GM12891 (cell line): ENCODE data around the gene TUBD1.
"Not testable (repeated sequence)": the region's sequence is repeated elsewhere in the genome, so short reads cannot be mapped to it uniquely, and the experiment has no call there.

ENCODE experiments used
- DNase-seq: peaks from one replicate; pipeline ENCODE4 v3.0.0; 2011; ENCODE audit warnings: low spot score; ENCODE audit not compliant: insufficient read length
- FAIRE-seq: peaks from 2 replicates; lab custom pipeline; 2011; peaks lifted over from hg19 to GRCh38; lab: Jason Lieb, UNC
- PAX5 ChIP-seq: IDR thresholded peaks from 2 replicates; pipeline ENCODE4 v1.6.1; 2011; ENCODE audit warnings: low read length, moderate library complexity, mild to moderate bottlenecking; ENCODE audit not compliant: insufficient read depth, severe bottlenecking
- POLR2A ChIP-seq: IDR thresholded peaks from 2 replicates; pipeline ENCODE4 v1.6.1; 2011; ENCODE audit warnings: low read depth, low read length, control low read depth
- POLR2AphosphoS5 ChIP-seq: IDR thresholded peaks from 2 replicates; pipeline ENCODE4 v1.6.1; 2011; ENCODE audit warnings: low read depth, low read length, control low read depth
- POU2F2 ChIP-seq: IDR thresholded peaks from 2 replicates; pipeline ENCODE4 v1.6.1; 2011; ENCODE audit warnings: low read depth, mild to moderate bottlenecking, control low read depth, low read length, moderate library complexity
- SPI1 ChIP-seq: IDR thresholded peaks from 2 replicates; pipeline ENCODE4 v1.6.1; 2011; ENCODE audit warnings: low read depth, low read length, control low read depth
- TAF1 ChIP-seq: IDR thresholded peaks from 2 replicates; pipeline ENCODE4 v1.6.1; 2011; ENCODE audit warnings: low read depth, low read length, control low read depth

The TUBD1 gene

DNA sequence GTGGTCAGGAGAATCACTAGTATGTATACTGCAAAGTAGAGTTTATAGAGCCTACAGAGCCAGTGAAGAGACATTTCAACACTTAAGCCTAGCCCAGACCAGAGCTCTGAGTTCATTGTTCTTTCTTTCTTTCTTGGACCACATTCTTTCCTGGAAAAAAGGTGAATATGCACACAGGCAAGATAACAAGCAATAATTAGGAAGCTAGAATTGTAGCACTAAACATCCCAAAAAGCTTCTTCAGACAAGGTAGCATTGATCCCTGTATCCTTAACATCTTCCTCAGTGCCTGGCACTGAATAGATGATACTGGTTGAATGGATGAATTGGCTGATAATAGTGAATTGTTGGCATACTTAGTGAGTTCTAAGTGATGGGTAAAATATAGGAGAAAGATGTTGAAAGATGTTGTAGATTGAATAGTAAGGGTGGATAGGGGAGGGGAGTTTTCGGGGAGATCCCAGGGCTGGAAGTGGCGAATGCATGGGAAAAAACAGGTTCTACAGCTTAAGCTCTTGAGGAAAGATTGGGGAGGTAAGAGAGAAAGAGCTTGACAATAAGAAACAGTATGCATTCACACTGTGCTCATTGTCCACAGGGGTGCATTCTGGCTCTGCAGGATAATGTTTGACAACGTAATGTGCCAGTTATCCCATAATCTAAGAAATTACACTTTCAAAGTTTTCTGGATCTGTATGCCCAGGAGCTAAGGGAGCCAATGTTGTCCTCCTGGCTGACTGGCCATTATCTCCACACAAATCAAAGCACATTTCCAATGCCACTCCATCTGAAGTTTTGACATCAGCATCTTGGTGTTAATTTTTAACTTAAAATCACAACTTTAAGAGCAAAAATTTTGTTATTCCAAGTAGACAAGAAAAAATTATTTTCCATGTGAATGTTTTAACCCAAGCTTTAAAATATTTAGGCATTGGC lies 35.6 kb downstream of the TUBD1 start:
- no peak for TF ChIP-seq POLR2AphosphoS5
- TF ChIP-seq POU2F2: no peak
- TF ChIP-seq TAF1: no peak
- no peak for TF ChIP-seq POLR2A
- no peak for FAIRE-seq
- DNase-seq: no peak

DNA sequence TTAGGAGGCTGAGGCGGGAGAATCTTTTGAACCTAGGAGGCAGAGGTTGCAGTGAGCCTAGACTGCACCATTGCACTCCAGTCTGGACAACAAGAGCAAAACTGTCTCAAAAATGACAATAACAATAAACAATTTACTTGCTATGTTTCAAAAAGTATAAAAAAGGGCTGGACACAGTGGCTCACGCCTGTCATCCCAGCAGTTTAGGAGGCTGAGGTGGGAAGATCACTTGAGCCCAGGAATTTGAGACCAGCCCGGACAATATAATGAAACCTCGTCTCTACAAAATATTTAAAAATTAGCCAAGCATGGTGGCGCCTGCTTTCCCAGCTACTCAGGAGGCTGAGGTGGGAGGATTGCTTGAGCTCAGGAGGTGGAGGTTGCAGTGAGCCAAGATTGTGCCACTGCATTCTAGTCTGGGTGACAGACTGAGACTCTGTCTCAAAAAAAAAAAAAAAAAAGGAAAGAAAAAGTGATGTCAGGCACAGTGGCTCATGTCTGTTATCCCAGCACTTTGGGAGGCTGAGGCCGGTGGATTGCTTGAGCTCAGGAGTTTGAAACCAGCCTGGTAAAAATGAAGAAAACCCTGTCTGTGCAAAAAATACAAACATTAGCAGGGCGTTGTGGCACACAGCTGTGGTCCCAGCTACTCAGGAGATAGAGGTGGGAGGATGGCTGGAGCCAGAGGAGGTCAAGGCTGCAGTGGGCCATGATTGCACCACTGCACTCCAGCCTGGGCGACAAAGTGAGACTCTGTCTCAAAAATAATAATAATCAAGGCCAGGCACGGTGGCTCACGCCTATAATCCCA lies 38.6 kb downstream of the TUBD1 start:
- DNase-seq: not testable (repeated sequence)

DNA sequence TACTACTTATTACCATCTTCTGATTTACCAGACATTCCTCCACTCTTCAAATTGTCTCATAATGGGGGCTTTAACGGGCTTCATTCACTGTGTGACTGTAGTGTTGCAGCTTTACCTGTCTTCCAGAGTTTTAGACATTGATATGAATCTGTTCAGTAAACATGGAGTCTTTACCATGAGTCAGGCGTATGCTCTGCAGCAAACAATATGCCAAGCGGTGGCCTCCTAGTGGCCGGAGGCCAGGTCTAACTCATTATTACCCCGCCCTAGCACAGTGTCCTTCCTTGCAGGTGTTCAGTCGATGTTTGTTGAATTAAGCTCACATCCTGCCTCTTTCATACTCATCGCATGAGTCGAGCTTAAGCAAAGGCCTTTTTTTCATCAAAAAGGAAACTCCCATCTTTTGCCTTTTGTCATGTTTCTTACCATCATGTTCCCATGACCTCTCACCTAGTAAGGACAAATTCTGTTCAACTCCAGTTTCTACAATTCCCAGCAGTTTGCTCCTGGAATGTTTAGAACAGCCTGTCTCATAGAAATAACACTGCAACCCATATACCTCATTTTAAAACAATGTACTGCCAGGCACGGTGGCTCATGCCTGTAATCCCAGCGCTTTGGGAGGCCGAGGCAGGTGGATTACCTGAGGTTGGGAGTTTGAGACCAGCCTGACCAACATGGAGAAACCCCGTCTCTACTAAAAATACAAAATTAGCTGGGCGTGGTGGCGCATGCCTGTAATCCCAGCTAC lies 39.4 kb downstream of the TUBD1 start:
- TF ChIP-seq POLR2A: no peak
- TF ChIP-seq POU2F2: no peak
- no peak for TF ChIP-seq PAX5
- TF ChIP-seq SPI1: no peak
- TF ChIP-seq TAF1: no peak
- TF ChIP-seq POLR2AphosphoS5: no peak
- FAIRE-seq: peak; percentile 72
- peak; percentile 23 for DNase-seq

More for the DNA sequence above, 38.6 kb downstream of the TUBD1 start:
- FAIRE-seq: not testable (repeated sequence)

DNA sequence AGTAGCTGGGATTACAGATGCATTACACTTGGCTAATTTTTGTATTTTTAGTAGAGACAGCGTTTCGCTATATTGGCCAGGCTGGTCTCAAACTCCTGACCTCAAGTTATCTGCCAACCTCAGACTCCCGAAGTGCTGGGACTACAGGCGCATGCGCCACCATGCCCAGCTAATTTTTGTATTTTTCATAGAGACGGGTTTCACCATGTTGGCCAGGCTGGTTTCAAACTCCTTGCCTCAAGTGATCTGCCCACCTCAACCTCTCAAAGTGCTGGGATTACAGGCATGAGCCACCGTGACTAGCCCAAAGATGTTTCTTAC lies 39.9 kb downstream of the TUBD1 start:
- FAIRE-seq, DNase-seq: not testable (repeated sequence)

DNA sequence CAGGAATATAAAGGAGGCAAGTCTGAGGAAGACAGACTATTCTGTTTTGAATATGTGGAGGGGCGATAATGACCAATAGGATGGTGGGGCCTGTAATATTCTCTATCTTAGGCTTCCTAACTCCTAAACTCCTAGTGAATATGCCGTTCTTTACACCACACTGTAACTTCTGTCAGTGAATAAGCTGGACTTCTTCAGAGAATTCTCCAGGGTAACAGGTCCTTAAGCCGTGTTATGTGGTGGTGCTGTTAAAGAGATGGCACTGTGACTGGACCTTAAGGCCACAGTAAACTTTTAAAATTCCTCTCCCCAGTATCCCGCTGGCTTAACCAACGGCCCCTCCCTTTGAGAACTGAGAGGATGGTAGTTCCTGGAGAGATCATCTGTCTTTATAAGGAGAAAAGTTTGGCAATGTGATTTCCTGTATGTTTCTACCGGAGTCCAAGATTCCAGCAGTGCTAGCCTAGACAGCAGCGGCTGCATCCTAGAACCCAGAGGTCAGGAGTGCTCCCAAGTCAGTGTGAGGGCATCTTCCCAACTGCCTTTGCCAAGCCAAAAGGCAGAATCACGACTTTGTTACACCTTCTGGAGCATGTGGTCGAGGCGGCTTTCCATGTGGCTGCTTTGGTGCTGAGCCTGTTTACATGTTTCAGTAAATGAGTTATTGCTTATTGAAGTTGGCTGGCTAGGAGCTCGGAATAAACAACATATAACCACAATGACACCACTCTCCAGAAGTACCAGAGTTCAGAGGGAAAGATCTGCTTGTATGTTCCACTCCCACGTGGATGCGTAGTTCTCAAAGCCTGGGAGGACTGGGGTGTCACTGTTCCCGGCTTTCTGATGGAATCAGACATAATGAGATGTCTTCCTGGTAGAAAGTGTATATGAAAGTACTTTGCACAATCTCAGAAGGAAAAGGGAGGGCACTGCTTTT lies 41.0 kb downstream of the TUBD1 start:
- DNase-seq: no peak
- TF ChIP-seq POLR2A (no peak), POLR2AphosphoS5 (no peak), PAX5 (no peak)
- FAIRE-seq: no peak

DNA sequence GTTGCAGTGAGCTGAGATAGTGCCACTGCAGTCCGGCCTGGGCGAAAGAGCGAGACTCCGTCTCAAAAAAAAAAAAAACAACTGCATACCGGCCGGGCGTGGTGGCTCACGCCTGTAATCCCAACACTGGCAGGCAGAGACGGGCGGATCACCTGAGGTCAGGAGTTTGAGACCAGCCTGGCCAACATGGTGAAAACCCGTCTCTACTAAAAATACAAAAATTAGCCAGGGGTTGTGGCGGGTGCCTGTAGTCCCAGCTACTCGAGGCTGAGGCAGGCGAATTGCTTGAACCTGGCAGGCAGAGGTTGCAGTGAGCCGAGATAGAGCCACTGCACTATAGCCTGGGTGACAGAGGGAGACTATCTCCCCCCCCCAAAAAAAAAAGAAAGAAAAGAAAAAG lies 42.4 kb downstream of the TUBD1 start:
- not testable (repeated sequence) for DNase-seq, FAIRE-seq

DNA sequence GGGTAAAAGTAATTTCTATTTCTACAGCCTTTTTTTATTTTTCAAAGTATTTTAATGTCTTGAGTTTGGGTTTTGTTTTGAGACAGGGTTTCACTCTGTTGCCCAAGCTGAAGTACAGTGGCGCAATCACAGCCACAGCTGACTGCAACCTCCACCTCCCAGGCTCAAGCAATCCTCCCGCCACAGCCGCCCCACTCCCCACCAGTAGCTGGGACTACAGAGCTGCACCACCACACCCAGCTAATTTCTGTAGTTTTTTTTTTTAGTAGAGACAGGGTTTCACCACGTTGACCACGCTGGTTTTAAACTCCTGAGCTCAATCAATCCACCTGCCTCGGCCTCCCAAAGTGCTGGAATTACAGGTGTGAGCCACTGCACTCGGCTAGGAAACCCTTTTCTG lies 44.0 kb downstream of the TUBD1 start:
- DNase-seq (no peak), FAIRE-seq (peak; percentile 13)
- TF ChIP-seq SPI1: no peak
- TF ChIP-seq PAX5: peak; percentile 69

DNA sequence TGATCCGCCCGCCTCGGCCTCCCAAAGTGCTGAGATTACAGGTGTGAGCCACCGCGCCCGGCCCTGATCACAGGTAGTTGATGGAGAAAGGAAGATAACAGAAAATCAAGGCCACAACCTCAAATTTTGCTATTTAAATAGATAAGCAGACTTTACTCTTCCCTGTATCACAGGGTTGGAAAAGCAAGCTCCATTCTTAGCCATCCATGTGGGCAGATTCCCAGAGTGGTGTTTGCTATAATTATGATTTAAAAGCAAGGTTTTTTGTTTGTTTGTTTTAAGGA lies 44.4 kb downstream of the TUBD1 start:
- TF ChIP-seq POLR2A: no peak
- no peak for FAIRE-seq
- DNase-seq: no peak

DNA sequence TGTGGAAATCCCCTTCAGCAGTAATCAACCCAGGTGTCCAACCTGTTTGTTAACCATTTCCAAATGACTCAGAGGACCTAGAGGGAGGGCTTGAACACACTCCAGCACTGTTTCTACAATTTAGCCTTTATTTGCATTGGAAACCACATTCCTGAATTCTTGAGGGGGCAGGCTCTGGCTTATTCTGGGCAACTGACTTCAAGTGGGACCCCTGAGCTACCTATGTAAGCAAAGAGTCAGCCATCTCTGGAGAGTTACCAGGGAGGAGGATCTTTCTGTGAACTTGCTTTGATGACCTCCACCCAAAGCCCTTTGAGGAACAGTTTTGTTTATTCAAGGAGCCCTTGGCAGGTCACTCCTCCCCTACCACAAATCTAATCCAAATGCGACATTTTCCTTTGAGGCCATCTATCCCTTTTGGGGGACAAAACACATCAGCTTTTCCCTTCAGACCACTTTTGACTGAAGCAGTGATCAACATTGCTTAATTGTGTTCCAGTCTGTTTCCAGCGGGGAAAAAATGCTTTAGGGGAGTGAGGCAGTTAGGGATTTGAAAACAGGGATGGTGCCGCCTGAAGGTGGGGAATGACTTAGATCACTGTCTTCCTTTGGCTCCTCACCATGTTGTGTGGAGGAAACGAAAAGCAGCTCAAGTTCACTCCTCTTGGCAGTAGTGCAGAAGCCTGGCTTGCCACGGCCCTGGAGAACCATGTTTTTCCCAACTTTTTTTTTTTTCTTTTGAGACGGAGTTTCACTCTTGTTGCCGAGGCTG lies 46.2 kb downstream of the TUBD1 start:
- DNase-seq (peak; percentile 15), FAIRE-seq (peak; percentile 20)
- peak; percentile 80; the same call in 1 of the 2 replicates for TF ChIP-seq POU2F2
- TF ChIP-seq SPI1: no peak
- TF ChIP-seq POLR2AphosphoS5: 0 out of 2 replicates have a peak, but pooled peaks have one; percentile 32
- TF ChIP-seq POLR2A: no peak
- TF ChIP-seq TAF1: no peak
- TF ChIP-seq PAX5: no peak
